DND-41 (cell line): Measurements from ENCODE around the gene HECW1.

ENCODE experiments used
- ATAC-seq: fragments of 200-7000 bp; cut with Tn5 transposase; 3 replicates; pipeline ENCODE4 v1.9.1; 2021; ENCODE audit warnings: low read depth; ENCODE audit not compliant: insufficient read depth
- DNase-seq: peaks from one replicate; pipeline ENCODE4 v3.0.0-alpha.2; 2020
- H2AFZ ChIP-seq: 2 replicates; pipeline ENCODE4 v1.6.0; 2012; ENCODE audit warnings: low read depth, low read length
- H3K27ac ChIP-seq: 2 replicates; pipeline ENCODE4 v1.5.1; 2012; ENCODE audit warnings: low read length, inconsistent platforms
- H3K27me3 ChIP-seq: fragments of 200-600 bp; sonication (generic); 2 replicates; pipeline ENCODE4 v1.6.0; 2012; ENCODE audit warnings: low read length, mild to moderate bottlenecking, inconsistent platforms; ENCODE audit not compliant: insufficient read depth, poor library complexity
- H3K36me3 ChIP-seq: 2 replicates; pipeline ENCODE4 v1.5.1; 2012; ENCODE audit warnings: low read length, inconsistent platforms; ENCODE audit not compliant: insufficient read depth
- H3K4me1 ChIP-seq: 2 replicates; pipeline ENCODE4 v1.5.1; 2012; ENCODE audit warnings: mild to moderate bottlenecking, low read length; ENCODE audit not compliant: insufficient read depth
- H3K4me2 ChIP-seq: 2 replicates; pipeline ENCODE4 v1.6.0; 2012; ENCODE audit warnings: mild to moderate bottlenecking, moderate library complexity, low read length, inconsistent platforms; ENCODE audit not compliant: insufficient read depth
- H3K4me3 ChIP-seq, 2 experiments: fragments of 200-600 bp in 1 of 2; shearing (Covaris generic) in 1 of 2; 2 replicates each; pipeline ENCODE4 v1.5.1; 2012 to 2016; ENCODE audit warnings: inconsistent platforms in 2 of 2, low read length in 2 of 2, mild to moderate bottlenecking in 2 of 2, low read depth in 1 of 2, moderate library complexity in 1 of 2
- H3K79me2 ChIP-seq: 2 replicates; pipeline ENCODE4 v1.6.0; 2012; ENCODE audit warnings: low read length, inconsistent platforms; ENCODE audit not compliant: insufficient read depth
- H3K9ac ChIP-seq: 2 replicates; pipeline ENCODE4 v1.6.0; 2012; ENCODE audit warnings: low read depth, mild to moderate bottlenecking, inconsistent platforms, low read length, moderate library complexity
- H3K9me3 ChIP-seq: 2 replicates; pipeline ENCODE4 v1.5.1; 2012; ENCODE audit warnings: low read length, moderate library complexity, mild to moderate bottlenecking, inconsistent platforms; ENCODE audit not compliant: insufficient read depth, severe bottlenecking
- H4K20me1 ChIP-seq: 2 replicates; pipeline ENCODE4 v1.6.0; 2012; ENCODE audit warnings: low read length; ENCODE audit not compliant: insufficient read depth
- CTCF ChIP-seq: IDR thresholded peaks from 2 replicates; pipeline ENCODE4 v1.5.1; 2012; ENCODE audit warnings: borderline replicate concordance, low read length, moderate library complexity, mild to moderate bottlenecking; ENCODE audit not compliant: poor library complexity, severe bottlenecking; ENCODE audit errors: extremely low read depth
- EZH2 ChIP-seq: IDR thresholded peaks from 3 replicates; pipeline ENCODE4 v1.6.1; 2012; ENCODE audit warnings: borderline replicate concordance, low read depth, mild to moderate bottlenecking, moderate library complexity, low read length, inconsistent platforms; ENCODE audit not compliant: severe bottlenecking

The HECW1 gene

GRCh38 chr7:43612128-43612527, 499.7 kb downstream of the HECW1 start:
- Histone ChIP-seq H3K27ac (no peak overlapping the region), H3K9ac (no peak overlapping the region), H3K9me3 (no peaks in the 10 kb centered on the region), H3K79me2 (peaks cover 96% of the 10 kb centered on the region), H4K20me1 (peaks cover 76% of the 10 kb centered on the region), H3K4me3 (no peak overlapping the region), H2AFZ (no peak overlapping the region), H3K4me2 (no peak overlapping the region), H3K4me1 (no peaks in the 10 kb centered on the region), H3K36me3 (peaks cover 89% of the 10 kb centered on the region), H3K27me3 (no peaks in the 10 kb centered on the region)
- no peak for ATAC-seq
- DNase-seq = no peak
- no peak for TF ChIP-seq CTCF
- no peak for TF ChIP-seq EZH2

GRCh38 chr7:43612599-43613589, 500.4 kb downstream of the HECW1 start:
- no peak overlapping the region for H3K4me2 ChIP-seq
- H3K4me1 ChIP-seq = no peaks in the 10 kb centered on the region
- no peak overlapping the region for H3K4me3 ChIP-seq
- ATAC-seq (no peak), DNase-seq (no peak)
- peaks cover 77% of the 10 kb centered on the region for H4K20me1 ChIP-seq
- no peaks in the 10 kb centered on the region for H3K9me3 ChIP-seq
- H3K36me3 ChIP-seq = peaks cover 91% of the 10 kb centered on the region
- no peaks in the 10 kb centered on the region for H3K27me3 ChIP-seq
- H2AFZ ChIP-seq = no peak overlapping the region
- no peak for TF ChIP-seq EZH2
- TF ChIP-seq CTCF = no peak
- peaks cover 97% of the 10 kb centered on the region for H3K79me2 ChIP-seq
- no peak overlapping the region for H3K27ac ChIP-seq
- H3K9ac ChIP-seq = no peak overlapping the region
